Stimulated activated naive CD4-positive, alpha-beta T cell treated with Interleukin-2 at 50 U/mL for 16 hours (primary cell): ENCODE measurements around the gene DDTL.
"Not testable (repeated sequence)": the region's sequence is repeated elsewhere in the genome, so short reads cannot be mapped to it uniquely, and the experiment has no call there.

Experiments
- DNase-seq: peaks from one replicate; lab custom pipeline; 2025; lab: John Stamatoyannopoulos, UW

DDTL gene

DNA sequence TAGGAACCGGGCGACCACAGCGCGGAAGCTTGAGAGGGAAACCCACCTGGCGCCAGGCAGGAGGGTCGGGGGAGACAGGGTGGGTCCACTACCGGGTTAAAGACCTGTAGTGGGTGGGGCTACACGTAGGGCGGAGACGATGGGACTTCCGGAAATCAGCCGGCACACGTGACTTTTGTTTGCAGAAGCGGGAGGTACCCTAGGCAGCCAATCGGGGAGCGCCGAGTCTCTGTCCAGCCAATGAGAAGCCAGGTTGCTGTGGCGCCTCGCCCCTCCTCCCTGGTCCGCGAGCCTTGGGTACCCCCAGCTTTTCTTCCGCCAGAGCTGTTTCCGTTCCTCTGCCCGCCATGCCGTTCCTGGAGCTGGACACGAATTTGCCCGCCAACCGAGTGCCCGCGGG, at the start of gene DDTL:
TSS of gene DDTL (plus strand) at position 321 of the 400 bp plus-strand sequence. CDS start at position 348, 27 bp downstream.
- not testable (repeated sequence) for DNase-seq

DNA sequence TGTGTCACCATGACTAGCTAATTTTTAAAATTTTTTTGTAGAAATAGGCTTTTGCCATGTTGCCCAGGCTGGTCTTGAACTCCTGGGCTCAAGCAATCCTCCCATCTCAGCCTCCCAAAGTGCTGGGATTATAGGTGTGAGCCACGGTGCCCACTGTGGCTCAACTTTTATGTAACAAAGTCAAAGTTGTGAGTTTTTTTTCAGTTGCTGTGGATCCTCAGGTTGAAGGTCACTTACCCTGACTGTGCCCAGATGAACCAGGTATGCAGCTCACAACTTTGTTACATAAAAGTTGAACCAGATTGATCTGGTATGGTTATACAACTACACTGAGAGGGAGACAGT, 46.4 kb upstream of the DDTL start:
- DNase-seq: not testable (repeated sequence)

DNA sequence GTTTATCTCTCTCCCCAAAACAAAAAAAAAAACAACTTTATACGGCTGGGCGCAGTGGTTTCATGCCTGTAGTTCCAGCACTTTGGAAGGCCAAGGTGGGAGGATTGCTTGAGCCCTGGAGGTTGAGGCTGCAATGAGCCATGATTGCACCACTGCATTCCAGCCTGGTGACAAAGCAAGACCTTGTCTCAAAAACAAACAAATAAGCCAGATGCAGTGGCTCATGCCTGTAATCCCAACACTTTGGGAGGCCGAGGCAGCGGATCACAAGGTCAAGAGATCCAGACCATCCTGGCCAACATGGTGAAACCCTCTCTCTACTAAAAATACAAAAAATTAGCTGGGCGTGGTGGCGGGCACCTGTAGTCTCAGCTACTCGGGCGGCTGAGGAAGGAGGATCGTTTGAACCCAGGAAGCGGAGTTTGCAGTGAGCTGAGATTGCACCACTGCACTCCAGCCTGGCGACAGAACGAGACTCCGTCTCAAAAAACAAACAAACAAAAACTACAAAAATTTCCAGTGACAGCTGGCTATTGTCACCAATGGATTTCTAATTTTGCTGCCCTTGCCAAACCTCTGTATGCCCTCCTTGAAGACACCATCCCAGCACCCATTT, 45.0 kb upstream of the DDTL start:
- DNase-seq: not testable (repeated sequence)

- DNase-seq: no peak
These were observed 43.8 kb upstream of the DDTL start for GRCh38 chr22:23922921-23923320.

DNA sequence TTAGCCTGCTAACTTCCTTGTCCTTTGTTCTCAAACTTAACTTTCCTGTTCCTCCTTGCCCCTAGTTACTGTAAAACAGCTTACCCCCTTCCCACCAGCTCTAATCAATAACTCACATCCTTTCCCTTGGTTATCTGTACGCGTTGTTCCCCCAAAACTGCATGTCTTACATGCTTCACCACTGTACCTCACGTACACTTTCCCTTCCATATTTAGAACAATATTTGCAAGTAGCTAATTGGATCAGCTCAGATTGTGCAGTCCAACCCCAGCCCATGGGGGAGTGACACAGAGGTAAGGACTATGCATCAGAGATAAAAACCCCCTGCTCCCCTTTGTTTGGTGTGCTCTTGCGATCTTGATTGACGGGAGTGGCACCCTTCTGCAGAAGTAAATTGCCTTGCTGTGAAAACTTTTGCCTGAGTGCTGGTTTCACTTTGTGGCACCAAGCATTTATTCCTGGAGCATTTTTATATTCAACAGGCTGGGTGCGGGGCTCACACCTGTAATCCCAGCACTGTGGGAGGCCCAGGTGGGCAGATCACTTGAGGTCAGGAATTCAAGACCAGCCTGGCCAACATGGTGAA, 41.6 kb upstream of the DDTL start:
- no peak for DNase-seq

GRCh38 chr22:23926561-23926960, 40.1 kb upstream of the DDTL start:
- DNase-seq: no peak

DNA sequence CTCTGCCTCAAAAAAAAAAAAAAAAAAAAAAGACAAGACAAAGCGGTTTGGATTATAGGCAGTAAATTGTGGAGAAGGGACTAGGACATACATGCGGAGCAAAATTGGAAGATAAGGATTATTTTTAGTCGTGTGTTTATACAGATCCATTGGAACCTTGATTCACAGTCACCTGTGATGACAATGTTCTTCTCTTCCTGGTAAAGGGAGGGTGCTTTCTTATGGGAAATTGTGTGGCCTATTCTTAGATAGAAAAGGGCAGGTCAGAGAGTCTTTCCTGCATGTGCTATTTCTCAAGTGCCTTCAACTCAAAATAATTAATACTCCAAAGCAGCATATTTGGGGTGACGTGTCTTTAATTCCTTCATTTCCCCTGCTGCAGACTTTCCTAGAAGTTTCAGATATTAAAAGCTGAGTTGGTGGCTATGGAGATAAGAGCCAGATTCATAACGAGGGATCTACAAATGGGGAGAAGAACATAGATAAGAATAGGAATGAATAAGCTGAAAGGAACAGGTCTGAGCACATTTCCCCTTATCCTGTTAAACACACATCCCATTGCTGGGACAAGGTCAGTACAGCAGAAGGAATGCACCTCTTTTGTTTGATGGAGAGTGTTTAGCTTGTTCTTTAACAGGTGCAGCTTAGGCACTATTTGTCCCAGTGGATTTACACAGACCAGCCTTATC, 28.2 kb upstream of the DDTL start:
- no peak for DNase-seq

GRCh38 chr22:23939017-23939357, 27.7 kb upstream of the DDTL start:
- no peak for DNase-seq

- DNase-seq: not testable (repeated sequence)
These were observed 26.5 kb upstream of the DDTL start for GRCh38 chr22:23940166-23940565.

DNA sequence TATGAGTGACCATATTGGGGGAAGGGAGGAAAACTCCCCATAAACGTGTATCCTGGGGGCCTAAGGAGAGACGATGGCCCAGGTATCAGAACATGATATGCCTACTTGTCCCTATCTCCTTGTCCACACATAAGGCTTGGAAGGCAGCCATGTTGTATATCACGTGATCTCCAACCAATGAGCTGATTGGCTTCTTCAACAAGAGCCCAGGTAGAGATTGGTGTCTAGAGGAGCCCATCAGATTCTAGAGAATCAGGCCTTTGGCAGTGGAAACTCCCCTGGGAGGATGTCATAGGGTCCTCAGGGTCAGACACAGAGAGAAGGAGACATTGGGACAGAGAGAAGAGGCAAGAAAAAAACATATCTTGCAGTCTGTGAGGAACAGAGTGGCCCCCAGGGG, 19.3 kb upstream of the DDTL start:
- not testable (repeated sequence) for DNase-seq

DNA sequence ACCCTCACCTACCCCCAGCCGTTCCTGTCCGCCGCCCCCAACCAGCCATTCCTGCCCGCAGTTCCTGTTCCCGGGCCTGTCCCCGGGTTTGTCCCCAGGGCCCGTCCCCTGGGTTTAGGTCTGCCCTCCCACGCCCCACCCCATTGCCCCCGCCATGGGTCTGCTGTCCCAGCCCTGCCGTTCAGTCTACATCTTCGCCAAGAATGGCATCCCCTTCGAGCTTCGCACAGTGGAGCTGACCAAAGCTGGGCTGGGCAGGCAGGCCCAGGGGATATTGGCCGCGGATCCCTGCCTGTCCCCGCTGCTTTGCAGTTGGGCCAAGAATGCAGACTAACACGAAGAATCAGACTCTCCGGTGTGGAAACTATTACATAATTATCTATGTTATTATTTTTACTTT, 16.9 kb upstream of the DDTL start:
- DNase-seq: not testable (repeated sequence)

GRCh38 chr22:23951383-23951782, 15.3 kb upstream of the DDTL start:
- not testable (repeated sequence) for DNase-seq

GRCh38 chr22:23952794-23953405, 13.8 kb upstream of the DDTL start:
- not testable (repeated sequence) for DNase-seq

- DNase-seq: not testable (repeated sequence)
These were observed 13.2 kb upstream of the DDTL start for GRCh38 chr22:23953485-23953884.

GRCh38 chr22:23954193-23954990, 12.3 kb upstream of the DDTL start:
- not testable (repeated sequence) for DNase-seq

GRCh38 chr22:23954991-23955305, 11.7 kb upstream of the DDTL start:
- not testable (repeated sequence) for DNase-seq

GRCh38 chr22:23955886-23956285, 10.8 kb upstream of the DDTL start:
- not testable (repeated sequence) for DNase-seq

GRCh38 chr22:23956301-23956900, 10.3 kb upstream of the DDTL start:
- DNase-seq: peak; percentile 64

GRCh38 chr22:23961084-23961771, 5.5 kb upstream of the DDTL start, which contains the start of gene GSTT2B:
TSS of gene GSTT2B (minus strand) at chr22:23961195. CDS start at chr22:23961131, 64 bp downstream.
- not testable (repeated sequence) for DNase-seq

DNA sequence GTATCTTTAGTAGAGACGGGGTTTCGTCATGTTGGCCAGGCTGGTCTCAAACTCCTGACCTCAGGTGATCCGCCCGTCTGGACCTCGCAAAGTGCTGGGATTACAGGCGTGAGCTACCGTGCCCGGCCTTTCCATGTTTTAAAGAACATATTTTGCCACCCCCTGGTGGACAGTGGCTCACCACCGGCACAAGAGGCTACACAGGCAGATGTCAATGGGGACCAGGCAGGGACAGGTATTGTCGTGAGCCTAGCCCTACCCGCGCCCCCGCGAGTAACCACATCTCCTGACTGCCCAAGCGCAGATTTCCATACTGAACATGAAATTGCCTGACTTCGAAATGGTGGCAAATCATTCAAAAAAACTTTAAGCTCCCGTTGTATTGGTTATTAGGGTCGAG, 594 bp upstream of the DDTL start:
- DNase-seq: not testable (repeated sequence)

DNA sequence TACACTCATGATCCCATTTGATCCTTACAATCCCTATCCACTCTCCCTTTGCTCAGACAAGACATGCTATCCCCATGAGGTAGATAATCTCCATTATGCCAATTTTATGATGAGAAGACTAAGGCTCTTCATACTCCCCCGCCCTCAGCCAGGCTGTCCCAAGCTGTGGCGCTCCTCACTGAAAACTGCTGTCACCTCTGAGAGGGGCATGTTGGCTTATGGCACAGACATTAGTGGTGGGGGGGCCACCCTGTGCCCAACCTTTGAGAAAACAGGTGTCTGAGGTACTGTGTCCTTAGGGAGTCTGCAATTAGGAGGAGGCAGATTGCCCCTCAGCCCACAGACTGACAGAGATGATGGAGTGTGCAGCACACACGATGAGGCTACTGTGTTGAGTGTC, 2.4 kb downstream of the DDTL start:
- DNase-seq: no peak
